ENCODE data around the gene COG7.

Gene COG7

GRCh38 chr16:23342083-23342640, 110.8 kb downstream of the COG7 start:
- DNase-seq, result no peak
- in situ Hi-C loops (cut with MboI; ENCODE audit: low pct_unique_long_range_greater_than_20kb, low sequenced_read_pairs), result no loop called here

DNA sequence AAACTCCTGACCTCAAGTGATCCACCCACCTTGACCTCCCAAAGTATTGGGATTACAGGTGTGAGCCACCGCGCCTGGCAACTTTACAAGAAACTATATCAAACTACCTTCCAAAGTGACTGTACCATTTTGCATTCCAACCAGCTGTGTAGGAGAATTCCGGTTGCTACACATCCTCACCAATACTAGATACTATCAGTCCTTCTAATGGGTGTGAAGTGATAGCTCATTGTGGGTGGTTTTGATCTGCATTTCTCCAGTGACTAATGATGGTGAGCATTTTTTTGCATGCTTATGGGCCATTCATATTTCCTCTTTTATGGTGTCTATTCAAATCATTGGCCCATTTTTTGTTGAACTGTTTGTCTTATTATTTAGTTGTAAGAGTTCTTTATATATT, 113.2 kb downstream of the COG7 start:
- in situ Hi-C loops (cut with MboI; ENCODE audit: low pct_unique_long_range_greater_than_20kb, low sequenced_read_pairs), result no loop called here
- DNase-seq, result no peak
